H1 (cell line): ENCODE data around the gene CELSR1. TPM values are rescaled to one million over a fixed set of nuclear protein-coding genes. Genes with fewer than 3 reads are reported as not detected.
A peak's percentile ranks its signal among the peaks of the same experiment; 100 is the strongest.

Experiments used
- MAFK ChIP-seq: IDR thresholded peaks from 2 replicates; pipeline ENCODE4 v1.6.1; 2012; ENCODE audit warnings: low read depth, mild to moderate bottlenecking, improper control_type of control experiment, low read length
- RAD21 ChIP-seq, 2 experiments: IDR thresholded peaks in 1 of 2; conservative IDR thresholded peaks in 1 of 2; 2 replicates each; pipeline ENCODE4 v1.6.1; 2011; ENCODE audit warnings: low read depth in 2 of 2, low read length in 2 of 2, improper control_type of control experiment in 1 of 2, inconsistent platforms in 1 of 2, mild to moderate bottlenecking in 1 of 2, moderate library complexity in 1 of 2
- polyA plus RNA-seq, 7 experiments: library from polyadenylated mRNA; depleted of rRNA in 3 of 7; stranded (reverse) in 5 of 7; unstranded in 2 of 7; fragments of >200 nt in 5 of 7; fragments of 200-250 nt in 2 of 7; gene quantifications; 1 replicate in 5 of 7; 2 replicates in 1 of 7; 4 replicates in 1 of 7; pipeline versions ENCODE4 v1.2.1 to v1.2.3, GENCODE V29; 2011 to 2013; ENCODE audit warnings: missing spikeins in 2 of 7, mixed read lengths in 2 of 7
- total RNA-seq: library from RNA; stranded (reverse); fragmentation: NEBNext Ultra II Directional; extraction: Animal tissue kit (Norgen Biotek cat#: 25700); gene quantifications from 2 replicates; pipeline ENCODE4 v1.2.1, GENCODE V29; 2021
- TF ChIP-seq, protein P1 (sequence below): IDR thresholded peaks from 2 replicates; pipeline ENCODE4 v1.6.1; 2011; ENCODE audit warnings: low read length, improper control_type of control experiment

CELSR1 gene
- total and polyA plus RNA-seq, 2 of the 8 experiments (the other 6 are each of a cell fraction or from before 2014, with no cell fraction given) = 9.0 to 12.4 TPM

- TF ChIP-seq RAD21 (IDR thresholded peaks at IDR 0.05 in 1 of 2, conservative IDR thresholded peaks at IDR 0.05 in 1 of 2; ENCODE audit: low read depth in 2 of 2, low read length in 2 of 2) = peak in 1 of 2 experiments; percentile 40; a peak in 2 of 4 replicates
- TF ChIP-seq, protein P1, sequence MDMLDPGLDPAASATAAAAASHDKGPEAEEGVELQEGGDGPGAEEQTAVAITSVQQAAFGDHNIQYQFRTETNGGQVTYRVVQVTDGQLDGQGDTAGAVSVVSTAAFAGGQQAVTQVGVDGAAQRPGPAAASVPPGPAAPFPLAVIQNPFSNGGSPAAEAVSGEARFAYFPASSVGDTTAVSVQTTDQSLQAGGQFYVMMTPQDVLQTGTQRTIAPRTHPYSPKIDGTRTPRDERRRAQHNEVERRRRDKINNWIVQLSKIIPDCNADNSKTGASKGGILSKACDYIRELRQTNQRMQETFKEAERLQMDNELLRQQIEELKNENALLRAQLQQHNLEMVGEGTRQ = no peak
- TF ChIP-seq MAFK = no peak
These were observed 151.1 kb downstream of the CELSR1 start (continued) for GRCh38 chr22:46386312-46386711.
